GM12878 (cell line): ENCODE data around the gene TOMM20. TPM values are rescaled to one million over a fixed set of nuclear protein-coding genes. Genes with fewer than 3 reads are reported as not detected.
A peak's percentile ranks its signal among the peaks of the same experiment; 100 is the strongest.

Experiments used
- CBX5 ChIP-seq: sonication (generic); IDR thresholded peaks from 2 replicates; pipeline ENCODE4 v1.6.1; 2016; ENCODE audit warnings: low read depth, moderate library complexity, mild to moderate bottlenecking, inconsistent platforms
- CREM ChIP-seq: IDR thresholded peaks from 2 replicates; pipeline ENCODE4 v1.6.1; 2014; ENCODE audit warnings: antibody characterized with exemption, low read depth
- EP300 ChIP-seq, 2 experiments: fragments of 150-350 bp in 1 of 2; IDR thresholded peaks; 2 replicates each; pipeline ENCODE4 v1.6.1; 2011 to 2012; ENCODE audit warnings: low read depth in 2 of 2, low read length in 2 of 2, borderline replicate concordance in 1 of 2, improper control_type of control experiment in 1 of 2, inconsistent platforms in 1 of 2; ENCODE audit not compliant: control insufficient read depth in 1 of 2
- ETV6 ChIP-seq, 2 experiments: fragments of 450-650 bp in 1 of 2; IDR thresholded peaks in 1 of 2; conservative IDR thresholded peaks in 1 of 2; 2 replicates each; pipeline ENCODE4 v1.6.1; 2014; ENCODE audit warnings: antibody characterized with exemption in 1 of 2, borderline replicate concordance in 1 of 2, low read depth in 1 of 2, mild to moderate bottlenecking in 1 of 2, moderate library complexity in 1 of 2
- LARP7 ChIP-seq: fragments of 450-650 bp; IDR thresholded peaks from 2 replicates; pipeline ENCODE4 v1.6.1; 2017; ENCODE audit warnings: mild to moderate bottlenecking
- MTA3 ChIP-seq: IDR thresholded peaks from 2 replicates; pipeline ENCODE4 v1.6.1; 2012; ENCODE audit warnings: low read length, inconsistent platforms, borderline replicate concordance
- NFYB ChIP-seq: IDR thresholded peaks from 2 replicates; pipeline ENCODE4 v1.6.1; 2011; ENCODE audit warnings: low read depth, mild to moderate bottlenecking, low read length, improper control_type of control experiment, moderate library complexity; ENCODE audit not compliant: insufficient read depth
- PAX8 ChIP-seq: fragments of 450-650 bp; IDR thresholded peaks from 2 replicates; pipeline ENCODE4 v1.6.1; 2017; ENCODE audit warnings: mild to moderate bottlenecking, moderate library complexity
- PKNOX1 ChIP-seq: fragments of 450-650 bp; IDR thresholded peaks from 2 replicates; pipeline ENCODE4 v1.6.1; 2016; ENCODE audit warnings: mild to moderate bottlenecking
- REST ChIP-seq: IDR thresholded peaks from 2 replicates; pipeline ENCODE4 v1.6.1; 2012; ENCODE audit warnings: mild to moderate bottlenecking, low read depth, low read length
- USF1 ChIP-seq: IDR thresholded peaks from 2 replicates; pipeline ENCODE4 v1.6.1; 2011; ENCODE audit warnings: borderline replicate concordance, low read depth, mild to moderate bottlenecking, moderate library complexity, mixed read lengths, low read length; ENCODE audit not compliant: insufficient read depth; ENCODE audit errors: extremely low read length
- ZBTB33 ChIP-seq: fragments of 450-650 bp; IDR thresholded peaks from 2 replicates; pipeline ENCODE4 v1.6.1; 2017; ENCODE audit warnings: mild to moderate bottlenecking
- polyA plus RNA-seq, 11 experiments: library from polyadenylated mRNA; depleted of rRNA in 4 of 11; unstranded in 6 of 11; stranded (reverse) in 5 of 11; fragments of >200 nt; fragmentation: Nextera tagmentation in 4 of 11; fragmentation: Illumina TruSeq in 1 of 11; extraction: Ambion mirVana in 4 of 11; extraction: Trizol in 1 of 11; gene quantifications; 1 replicate in 1 of 11; 2 replicates in 10 of 11; pipeline versions ENCODE4 v1.2.1 to v1.2.3, GENCODE V29; 2011 to 2016; ENCODE audit warnings: inconsistent platforms in 2 of 11, missing spikeins in 2 of 11, low read depth in 1 of 11
- total RNA-seq, 4 experiments: library from RNA; depleted of rRNA in 3 of 4; stranded (reverse); fragments of >200 nt in 3 of 4; fragmentation: Illumina TruSeq in 1 of 4; extraction: Trizol in 1 of 4; gene quantifications; 2 replicates each; pipeline versions ENCODE4 v1.2.1 to v1.2.3, GENCODE V29; 2013 to 2021

The TOMM20 gene
- total and polyA plus RNA-seq, 10 of the 15 experiments (the other 5 are each of a cell fraction or from before 2014, with no cell fraction given) = 39.8 to 138 (median 70.1) TPM

- no peak for TF ChIP-seq REST
- TF ChIP-seq MTA3 = no peak
- no peak for TF ChIP-seq NFYB
- TF ChIP-seq PAX8 = no peak
- TF ChIP-seq CREM = peak; percentile 85
- TF ChIP-seq EP300 (IDR thresholded peaks at IDR 0.05; ENCODE audit: borderline replicate concordance in 1 of 2, control insufficient read depth in 1 of 2, low read depth in 2 of 2, low read length in 2 of 2) = no peak
- no peak for TF ChIP-seq ZBTB33
- peak; percentile 85 for TF ChIP-seq PKNOX1
- no peak; the same call in 1 of the 2 replicates for TF ChIP-seq LARP7
- no peak for TF ChIP-seq CBX5
- peak; percentile 79 for TF ChIP-seq USF1
- TF ChIP-seq ETV6 (conservative IDR thresholded peaks at IDR 0.05 in 1 of 2, IDR thresholded peaks at IDR 0.05 in 1 of 2; ENCODE audit: borderline replicate concordance in 1 of 2, low read depth in 1 of 2) = no peak
These were observed at the start of gene TOMM20 (continued) for GRCh38 chr1:235128456-235129328.
